Stromal cell of bone marrow (primary cell): ENCODE results near the gene CHMP3.
A peak's percentile ranks its signal among the peaks of the same experiment; 100 is the strongest.
"Not testable (repeated sequence)": the region's sequence is repeated elsewhere in the genome, so short reads cannot be mapped to it uniquely, and the experiment has no call there.

Source experiments
- DNase-seq: peaks from one replicate; pipeline ENCODE4 v3.0.0-alpha.2; 2012; ENCODE audit warnings: low read depth

CHMP3 gene

DNA sequence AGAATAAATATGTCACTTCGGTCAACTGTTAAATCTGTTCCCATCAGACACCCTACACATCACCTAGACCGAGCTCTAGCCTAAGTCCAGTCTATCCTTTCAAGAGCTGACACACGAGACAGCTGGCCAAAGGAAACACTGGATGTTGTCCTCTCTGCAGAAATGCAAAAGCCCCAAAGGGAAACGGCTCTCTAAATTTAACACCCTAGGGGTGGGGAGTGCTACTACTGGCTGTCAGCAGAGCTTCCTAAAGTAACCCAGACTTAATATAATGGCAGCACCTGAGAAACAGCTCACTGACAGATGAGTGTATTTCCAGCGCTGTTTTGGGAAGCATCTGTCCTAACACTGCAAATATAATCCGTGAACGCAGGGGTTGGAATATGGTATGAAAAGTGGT, 55.6 kb downstream of the CHMP3 start:
- DNase-seq, result no peak

DNA sequence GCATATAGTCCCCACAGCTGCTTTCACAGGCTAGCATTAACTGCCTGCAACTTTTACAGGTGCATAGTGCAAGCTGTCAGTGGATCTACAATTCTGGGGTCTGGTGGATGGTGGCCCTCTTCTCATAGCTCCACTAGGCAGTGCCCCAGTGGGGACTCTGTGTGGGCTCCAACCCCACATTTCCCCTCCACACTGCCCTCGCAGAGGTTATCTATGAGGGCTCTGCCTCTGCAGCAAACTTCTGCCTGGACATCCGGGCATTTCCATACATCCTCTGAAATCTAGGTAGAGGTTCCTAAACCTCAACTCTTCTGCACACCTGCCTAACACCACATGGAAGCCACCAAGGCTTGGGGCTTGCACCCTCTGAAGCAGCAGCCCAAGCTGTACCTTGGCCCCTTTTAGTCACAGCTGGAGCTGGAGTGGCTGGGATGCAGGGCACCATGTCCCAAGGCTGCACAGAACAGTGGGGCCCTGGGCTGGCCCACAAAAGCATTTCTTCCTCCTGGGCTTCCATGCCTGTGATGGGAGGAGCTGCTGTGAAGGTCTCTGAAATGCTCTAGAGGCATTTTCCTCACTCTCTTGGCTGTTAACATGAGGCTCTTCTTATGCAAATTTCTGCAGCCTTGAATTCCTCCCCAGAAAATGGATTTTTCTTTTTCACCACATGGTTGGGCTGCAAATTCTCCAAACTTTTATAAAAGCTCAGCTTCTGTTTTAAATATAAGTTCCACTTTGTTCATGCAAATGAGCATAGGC, 62.7 kb downstream of the CHMP3 start:
- no peak for DNase-seq

DNA sequence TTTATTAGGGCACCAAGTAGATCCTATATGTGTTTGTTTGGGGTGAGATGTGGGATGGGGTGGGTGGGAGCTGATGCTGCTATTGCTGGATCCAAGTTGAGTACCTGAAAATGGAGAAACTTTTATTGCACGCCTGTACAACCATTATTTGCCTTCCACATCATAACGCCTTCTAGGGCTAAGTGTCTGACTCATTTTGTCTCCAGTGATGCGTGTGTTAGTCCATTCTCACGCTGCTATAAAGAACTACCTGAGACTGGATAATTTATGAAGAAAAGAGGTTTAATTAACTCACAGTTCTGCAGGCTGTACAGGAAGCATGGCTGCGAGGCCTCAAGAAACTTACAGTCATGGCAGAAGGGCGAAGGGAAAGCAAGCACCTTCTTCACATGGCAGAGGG, 63.9 kb downstream of the CHMP3 start:
- DNase-seq, result no peak

DNA sequence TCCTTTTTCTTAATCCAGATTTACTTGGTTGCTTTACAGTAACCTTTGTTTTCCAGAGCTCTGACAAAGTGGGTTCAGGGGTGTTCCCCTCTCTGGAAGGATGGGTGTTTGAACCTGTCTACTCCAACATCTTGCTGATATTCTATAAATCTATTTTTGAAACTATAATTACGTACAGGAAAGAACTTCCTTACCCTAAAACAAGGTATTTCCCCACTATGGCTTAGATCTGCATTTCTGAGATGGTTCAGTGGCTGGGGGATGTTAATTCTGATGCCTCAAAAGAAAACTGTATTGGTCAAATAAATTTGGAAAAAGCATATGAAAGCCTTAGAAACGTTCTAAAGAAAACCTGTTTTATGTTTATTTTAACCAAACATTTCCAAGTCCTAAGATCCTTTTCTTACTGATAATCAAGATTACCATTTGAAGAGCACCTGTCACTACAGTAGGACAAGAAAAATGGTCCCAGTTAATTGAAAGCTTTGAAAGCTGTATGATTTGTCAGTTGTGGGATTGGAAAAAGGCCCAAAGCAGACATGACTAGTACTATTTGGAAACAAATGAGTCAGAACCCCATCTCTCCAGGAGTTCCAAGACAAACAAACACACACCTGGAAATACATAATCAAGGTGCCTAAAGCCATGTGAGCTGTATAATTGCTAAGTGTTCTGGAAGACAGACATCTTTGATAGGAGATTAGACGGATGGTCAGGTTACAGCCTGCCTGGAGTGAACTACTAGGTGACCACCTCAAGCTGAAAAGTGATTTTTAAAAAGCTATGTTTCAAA, 64.6 kb downstream of the CHMP3 start:
- DNase-seq, result no peak

DNA sequence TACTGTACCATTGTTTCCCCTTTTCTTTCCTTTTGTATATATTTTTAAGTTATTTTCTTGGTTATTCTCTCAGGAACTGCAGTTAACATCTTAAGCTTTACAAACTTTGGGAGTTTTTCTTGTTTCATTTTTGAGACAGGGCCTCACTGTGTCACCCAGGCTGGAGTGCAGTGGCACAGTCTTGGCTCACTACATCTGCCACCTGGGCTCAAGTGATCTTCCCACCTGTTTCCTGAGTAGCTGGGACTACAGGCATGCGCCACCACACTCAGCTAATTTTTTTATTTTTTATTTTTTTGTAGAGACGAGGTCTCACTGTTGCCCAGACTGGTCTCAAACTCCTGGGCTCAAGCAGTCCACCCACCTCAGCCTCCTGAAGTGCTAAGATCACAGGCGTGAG, 66.9 kb downstream of the CHMP3 start:
- DNase-seq, result not testable (repeated sequence)

DNA sequence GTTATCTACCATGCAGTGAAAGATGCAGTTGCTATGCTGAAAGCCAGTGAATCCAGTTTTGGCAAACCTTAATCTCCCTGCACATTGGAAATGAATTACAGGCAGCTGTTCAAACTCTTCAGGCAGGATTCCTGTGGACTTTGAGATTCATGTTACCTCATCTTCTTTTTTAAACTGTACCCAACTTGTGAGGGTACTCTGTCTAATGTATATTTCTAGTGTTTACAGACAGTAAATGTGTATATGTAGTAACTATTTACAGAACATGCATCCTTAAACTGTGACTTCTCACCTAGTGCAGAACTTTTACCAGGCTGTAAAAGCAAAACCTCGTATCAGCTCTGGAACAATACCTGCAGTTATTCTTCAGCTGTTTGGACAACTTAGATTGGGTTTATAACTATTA, 71.2 kb downstream of the CHMP3 start:
- no peak for DNase-seq

DNA sequence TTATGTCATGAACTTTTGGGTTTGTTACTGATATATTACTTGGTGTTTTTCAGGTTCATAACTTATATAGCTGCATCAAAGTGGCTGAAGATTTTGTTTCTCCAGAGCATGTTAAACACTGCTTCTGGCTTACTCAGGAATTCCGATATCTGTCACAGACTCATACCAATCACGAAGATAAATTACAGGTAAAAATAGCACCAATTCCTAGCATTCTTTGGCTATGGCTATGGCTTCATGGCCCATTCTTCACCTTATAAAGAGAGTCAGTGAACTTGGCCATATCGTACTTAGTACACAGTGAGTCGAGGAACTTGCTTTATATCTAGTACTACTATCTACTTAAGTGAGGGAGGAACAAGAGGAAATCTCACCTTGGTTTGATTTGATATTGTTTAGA, 72.2 kb downstream of the CHMP3 start:
- no peak for DNase-seq

DNA sequence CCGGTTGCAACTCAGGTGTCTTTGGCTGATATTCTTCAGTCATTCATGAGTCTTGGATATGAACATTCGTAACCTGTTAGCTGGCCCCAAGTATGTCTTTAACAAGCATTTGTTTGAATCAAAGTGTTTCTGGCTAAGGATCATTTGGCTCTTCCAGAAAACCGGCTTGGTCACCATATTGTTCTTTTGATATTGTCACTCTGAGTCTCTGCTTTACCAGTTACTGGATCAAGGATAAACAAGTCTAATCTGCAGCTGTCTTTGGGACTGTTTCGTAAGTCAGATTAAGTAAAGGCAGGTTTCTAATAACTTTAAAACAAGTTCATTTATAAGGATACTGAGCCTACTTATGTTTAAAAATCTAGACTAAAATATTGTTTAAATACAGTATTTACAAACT, 73.0 kb downstream of the CHMP3 start:
- no peak for DNase-seq

DNA sequence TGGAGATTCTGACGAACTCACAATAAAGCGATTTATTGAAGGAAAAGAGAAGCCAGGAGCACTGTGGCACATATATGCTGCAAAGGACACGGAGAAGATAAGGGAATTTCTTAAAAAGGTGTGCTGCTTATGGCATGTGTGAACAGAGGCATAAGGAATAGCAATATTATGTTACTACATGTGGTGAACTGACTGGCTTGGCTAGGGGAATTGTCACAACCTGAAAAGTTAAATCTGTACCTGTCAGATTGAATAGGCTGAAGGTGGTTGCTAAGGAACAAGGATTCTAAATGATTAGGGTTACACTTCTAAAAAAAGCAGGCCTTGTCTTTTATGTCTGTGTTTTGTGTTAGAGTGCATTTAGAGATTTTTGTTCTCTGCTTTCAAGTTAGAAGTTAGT, 73.7 kb downstream of the CHMP3 start:
- no peak for DNase-seq

DNA sequence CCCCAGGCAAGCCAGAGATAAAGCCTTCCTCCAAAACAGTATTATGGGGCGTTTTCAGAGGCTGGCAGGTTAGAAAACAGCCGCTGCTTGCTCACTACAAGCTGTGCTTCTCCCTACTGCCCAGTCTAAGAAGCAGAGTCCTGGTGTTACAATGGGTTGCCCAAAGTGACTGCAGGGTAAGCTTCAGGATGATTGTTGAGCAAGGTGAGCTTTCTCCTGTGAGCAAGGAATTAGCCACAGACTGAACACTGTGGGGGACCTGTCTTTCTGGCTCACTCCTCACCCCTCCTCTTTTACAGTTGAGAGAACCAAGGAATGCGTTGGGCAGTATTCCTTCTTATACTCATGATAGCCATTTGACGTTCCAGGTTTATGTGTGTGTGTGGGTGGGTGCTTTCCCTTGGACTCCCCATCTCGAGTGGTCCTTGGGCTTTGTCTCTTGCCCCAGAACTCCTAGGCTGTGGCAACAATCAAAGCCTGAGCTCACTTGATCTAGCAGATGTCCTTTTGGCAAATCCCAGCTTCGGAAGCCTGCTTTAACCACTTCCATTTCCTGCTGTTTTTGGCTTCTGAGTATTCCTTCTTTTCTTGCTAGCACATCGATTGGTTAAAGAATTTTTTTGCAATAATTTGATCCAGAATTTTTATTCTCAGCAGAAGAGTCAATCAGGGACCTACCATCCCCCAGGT, 74.5 kb downstream of the CHMP3 start:
- DNase-seq, result no peak

DNA sequence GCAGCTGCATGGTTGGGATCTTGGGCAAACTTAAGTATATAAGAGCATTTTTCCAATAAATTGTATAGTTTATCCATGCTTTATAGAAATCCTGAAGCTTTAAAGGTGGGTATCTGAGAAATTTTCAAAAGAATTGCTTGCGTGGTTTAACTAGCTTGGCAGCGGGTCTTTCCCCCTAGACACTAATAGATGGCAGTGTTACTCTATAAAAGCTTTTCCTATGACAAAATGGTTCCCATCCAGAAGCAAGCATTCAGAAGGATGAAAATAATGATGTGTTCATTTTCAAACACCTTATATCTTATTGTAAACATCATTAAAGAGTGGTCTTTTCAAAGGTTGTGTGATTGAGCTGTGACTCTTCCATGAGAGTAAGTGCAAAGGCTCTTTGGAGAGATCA, 76.2 kb downstream of the CHMP3 start:
- no peak for DNase-seq

DNA sequence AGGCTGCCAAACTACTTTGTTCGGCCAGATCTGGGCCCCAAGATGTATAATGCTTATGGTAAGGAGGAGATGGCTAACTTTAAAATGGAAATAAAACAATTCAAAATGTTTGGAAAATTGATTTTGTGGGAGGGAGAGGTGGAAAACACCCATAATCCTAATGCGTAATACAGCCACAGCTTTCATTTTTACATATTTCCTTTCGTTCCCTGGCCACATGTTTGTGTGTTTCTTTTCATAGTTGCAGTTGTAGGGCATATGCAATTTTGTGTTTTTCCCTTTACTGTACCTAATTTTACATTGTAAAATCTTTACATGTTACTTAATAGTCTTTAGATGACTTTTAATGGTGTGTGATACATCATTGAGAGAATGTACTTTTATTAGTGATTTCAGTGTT, 77.4 kb downstream of the CHMP3 start:
- DNase-seq, result no peak

DNA sequence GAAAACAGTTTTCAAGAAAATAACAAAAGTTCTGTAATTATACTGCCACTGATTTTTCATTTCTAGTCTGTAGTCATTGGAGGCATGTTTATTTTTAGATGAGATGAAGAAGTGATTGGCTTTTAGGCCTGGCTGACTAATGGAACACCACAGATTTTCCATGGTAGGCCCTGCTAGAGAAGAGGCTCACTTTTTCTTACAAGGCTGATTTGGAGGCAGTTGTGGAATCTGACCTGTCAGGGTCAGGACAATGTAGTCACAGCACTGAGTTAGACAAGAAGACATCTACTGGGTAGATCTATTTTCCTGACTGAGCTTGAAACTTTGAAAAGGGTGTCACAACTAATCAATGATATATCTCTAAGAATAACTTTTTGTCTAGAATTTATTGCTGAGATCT, 78.1 kb downstream of the CHMP3 start:
- DNase-seq, result peak; percentile 13

DNA sequence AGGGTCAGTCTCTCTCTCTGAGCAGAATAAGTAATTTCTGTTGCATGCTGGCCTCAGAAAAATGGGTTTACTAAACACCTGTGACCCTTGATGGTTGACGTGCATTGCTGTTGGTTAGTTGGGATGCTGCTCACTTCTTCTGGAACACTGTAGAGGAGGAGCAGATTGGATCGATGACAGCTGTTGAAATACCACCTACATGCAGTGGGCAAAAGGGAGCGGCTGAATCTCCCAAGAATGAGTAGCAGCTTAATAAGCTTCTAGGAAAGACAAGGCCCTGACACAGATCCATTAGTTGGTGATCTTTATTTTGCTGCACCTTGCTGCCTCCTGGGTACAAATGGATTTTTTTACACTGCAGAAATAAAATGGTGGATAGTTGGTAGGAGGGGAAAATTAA, 78.9 kb downstream of the CHMP3 start:
- DNase-seq, result no peak

DNA sequence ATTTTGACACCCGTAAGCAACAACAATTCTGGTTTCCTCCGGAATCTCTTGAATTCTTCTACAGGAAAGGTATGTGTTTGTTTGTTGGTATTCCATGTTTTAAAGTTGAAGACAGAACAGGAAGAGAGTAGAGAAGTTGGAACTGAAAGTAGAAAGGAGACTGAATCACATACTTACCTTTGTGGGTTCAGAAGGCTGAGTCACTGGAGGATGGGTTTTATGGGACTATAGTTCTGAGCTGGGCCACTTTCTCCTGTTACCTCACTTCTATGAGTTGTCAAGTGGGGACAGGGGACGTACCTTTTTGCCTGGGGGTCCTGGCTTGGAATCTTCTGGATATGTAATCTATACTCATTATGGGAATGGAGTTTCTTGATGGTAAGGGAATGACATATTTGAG, 81.2 kb downstream of the CHMP3 start:
- DNase-seq, result no peak

DNA sequence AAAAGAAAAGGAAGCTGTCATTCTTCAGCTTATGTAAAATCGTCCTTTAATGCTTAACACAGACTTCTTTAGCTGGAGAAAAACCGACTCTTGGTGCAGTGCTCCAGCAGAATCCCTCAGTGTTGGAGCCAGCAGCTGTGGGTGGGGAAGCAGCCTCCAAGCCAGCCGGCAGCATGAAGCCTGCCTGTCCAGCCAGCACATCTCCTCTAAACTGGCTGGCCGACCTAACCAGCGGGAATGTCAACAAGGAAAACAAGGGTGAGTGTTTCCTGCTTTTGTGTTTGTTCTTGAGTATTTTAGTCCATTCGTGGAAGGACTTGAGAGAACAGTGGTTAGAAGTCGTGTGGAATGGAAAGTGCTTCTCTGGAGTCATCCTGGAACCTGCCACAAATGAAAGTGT, 83.1 kb downstream of the CHMP3 start:
- no peak for DNase-seq

DNA sequence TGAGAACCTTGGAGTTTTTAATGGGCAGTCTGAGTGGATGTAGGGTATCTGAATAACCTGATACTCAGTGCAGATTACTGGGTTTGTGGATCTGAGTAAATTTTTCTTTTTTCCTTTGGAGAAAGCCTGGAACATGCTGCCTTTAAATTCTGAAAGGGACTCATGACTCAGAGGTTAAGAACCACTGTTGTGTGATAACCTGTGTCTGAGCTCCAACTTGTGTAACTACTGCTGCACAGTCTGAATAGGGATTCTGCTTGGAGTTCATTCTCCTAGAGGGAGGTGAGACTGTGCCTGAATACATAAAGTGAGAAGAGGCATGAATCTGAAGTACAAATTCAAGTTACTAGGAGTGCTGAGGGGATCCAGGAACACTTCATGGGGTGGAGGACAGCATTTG, 85.9 kb downstream of the CHMP3 start:
- no peak for DNase-seq

DNA sequence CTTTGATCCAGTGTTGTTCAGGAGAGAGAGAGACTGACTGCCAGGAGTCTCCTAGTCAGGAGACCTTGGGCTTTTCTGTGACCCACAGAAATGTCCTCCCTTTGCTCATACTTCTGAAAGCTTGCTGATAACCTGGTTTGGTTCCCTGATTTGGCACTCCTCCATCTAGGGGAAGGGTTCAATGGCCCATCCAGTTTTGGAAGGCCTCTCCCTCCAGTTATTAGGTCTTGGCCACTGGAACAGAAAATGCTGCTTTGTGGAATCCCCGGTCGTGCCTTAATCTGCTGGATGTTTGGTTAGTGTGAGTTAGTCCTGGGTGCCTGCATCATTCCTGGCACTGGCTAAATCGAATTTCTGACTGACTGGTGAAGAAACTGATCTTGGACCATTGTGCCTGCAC, 86.3 kb downstream of the CHMP3 start:
- DNase-seq, result no peak

DNA sequence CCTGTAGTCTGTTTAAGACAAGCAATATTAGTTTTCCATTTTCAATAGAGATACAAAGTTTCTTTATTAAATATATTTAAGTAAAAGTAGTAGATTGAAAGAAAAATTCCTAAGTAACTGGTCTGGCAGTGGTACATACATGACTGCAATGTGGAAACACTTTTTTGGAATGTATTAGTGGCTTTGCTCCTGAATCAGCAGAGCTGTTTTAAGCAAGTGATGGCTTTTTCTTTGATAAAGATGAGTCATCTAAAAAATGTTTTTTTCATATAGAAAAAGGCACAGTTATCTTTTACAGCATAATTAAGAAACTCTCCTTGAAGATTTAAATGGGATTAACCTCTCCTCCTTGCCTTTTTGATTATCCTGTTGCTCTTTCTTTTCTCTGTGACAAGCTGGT, 87.2 kb downstream of the CHMP3 start:
- DNase-seq, result peak; percentile 52

DNA sequence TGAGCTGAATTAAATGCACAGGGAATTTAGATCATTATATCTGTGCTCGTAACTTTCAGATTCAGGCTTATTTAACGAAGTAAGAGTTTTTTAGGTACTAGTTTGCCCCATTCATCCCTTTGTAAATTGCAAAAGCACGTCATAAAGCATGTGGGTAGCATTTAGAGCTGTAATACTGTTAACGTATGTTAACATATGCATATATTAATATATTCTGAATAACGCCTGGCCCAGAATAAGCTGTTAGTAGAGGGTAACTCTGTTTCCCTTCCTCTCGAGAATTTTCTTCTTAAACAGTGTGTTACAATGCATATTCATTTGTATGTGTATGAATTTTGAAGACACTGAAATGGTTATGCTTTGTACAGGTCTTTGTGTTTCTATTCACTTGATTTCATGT, 91.6 kb downstream of the CHMP3 start:
- DNase-seq, result no peak

DNA sequence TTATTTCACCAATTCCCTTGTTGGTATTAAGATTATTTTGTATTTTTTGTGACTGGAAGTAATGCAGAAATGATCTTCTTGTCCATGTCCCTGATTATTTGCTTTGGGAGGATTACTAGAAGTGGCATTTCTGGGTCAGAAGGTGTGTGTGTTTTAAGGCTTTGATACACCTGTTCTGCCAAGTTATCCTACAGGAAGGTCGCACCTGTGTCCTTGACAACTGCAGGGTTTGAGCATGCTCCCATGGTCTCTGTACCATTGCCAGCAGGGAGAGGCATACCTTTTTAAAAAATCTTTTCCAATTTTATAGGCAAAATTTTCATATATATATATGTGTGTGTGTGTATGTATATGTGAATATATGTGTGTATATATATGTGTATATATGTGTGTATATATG, 92.4 kb downstream of the CHMP3 start:
- no peak for DNase-seq

DNA sequence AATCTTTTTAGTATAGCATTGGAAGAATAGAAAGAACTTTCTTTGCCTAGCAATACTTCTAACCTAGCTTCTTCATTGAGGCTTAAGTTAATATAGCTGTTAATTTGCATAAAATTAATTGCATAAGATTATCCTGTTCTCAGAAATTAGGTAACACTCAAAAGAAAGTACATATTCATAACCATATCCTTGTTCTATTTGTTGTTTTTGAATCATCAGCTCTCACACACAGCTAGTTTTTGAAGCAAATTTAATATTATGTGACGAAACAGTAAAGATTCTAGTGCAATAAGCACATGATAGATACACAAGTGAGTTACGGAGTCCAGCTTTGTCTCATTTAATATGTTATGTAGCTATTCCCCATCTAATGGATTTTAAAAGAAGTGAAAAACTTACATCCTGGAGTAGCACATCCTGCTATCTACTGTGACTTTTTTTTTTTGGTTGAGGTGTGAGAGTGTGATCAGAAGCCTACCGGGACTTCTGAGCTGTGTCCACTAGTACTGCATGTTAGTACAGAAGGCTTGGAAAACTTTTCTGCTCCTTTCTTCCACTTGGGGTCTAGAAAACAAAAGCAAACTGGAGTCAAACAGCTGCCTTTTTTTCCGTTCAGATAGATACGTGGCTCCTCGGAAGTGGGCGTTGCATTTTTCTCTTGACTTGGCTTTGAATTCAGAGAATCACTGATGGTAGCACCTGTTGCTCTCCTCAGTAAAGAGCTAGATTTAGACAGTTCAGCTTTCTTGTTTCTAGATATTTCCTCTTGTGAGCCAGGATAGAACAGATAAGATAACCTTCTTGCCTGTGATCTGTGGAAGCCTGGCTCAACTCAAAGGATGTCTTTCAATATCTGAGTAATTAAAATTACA, 94.8 kb downstream of the CHMP3 start:
- DNase-seq, result no peak
